PC-9 (cell line): Measurements from ENCODE around the gene SERAC1. TPM values are rescaled to one million over a fixed set of nuclear protein-coding genes. Genes with fewer than 3 reads are reported as not detected.

ENCODE experiments used
- BruUV-seq: library from RNA; stranded (reverse); fragments of 400-500 nt; replicated peaks from 2 replicates; lab custom pipeline; 2021; lab: Mats Ljungman, UMichigan
- CTCF ChIA-PET: fragments of 300-600 bp; sonication (Branson Sonifier 250); formaldehyde crosslinking; loops from one replicate; lab custom pipeline; 2022; ENCODE audit warnings: antibody characterized with exemption; lab: Charles Lee
- POLR2A ChIA-PET: fragments of 300-600 bp; sonication (Branson Sonifier 250); formaldehyde crosslinking; loops from one replicate; lab custom pipeline; 2022; ENCODE audit warnings: antibody characterized with exemption; ENCODE audit not compliant: unreplicated experiment; lab: Charles Lee
- DNase-seq, 2 experiments: peaks; one replicate each; pipeline versions ENCODE4 v3.0.0 to v3.0.0-alpha.2; 2015 to 2022; ENCODE audit warnings: mixed read lengths in 1 of 2
- H2AFZ ChIP-seq: fragments of 200-600 bp; sonication (generic); 2 replicates; pipeline ENCODE4 v1.8.1; 2017; ENCODE audit warnings: antibody characterized with exemption
- H3F3A ChIP-seq: fragments of 200-600 bp; sonication (generic); 2 replicates; pipeline ENCODE4 v1.8.1; 2017; ENCODE audit warnings: antibody characterized with exemption, mild to moderate bottlenecking, low read depth; ENCODE audit not compliant: insufficient read depth
- H3K27ac ChIP-seq: fragments of 200-600 bp; sonication (generic); 2 replicates; pipeline ENCODE4 v1.6.1; 2016; ENCODE audit warnings: mixed run types
- H3K27me3 ChIP-seq: fragments of 200-600 bp; sonication (generic); 2 replicates; pipeline ENCODE4 v1.6.1; 2016; ENCODE audit warnings: low read depth, mixed run types; ENCODE audit not compliant: insufficient read depth
- H3K36me3 ChIP-seq: fragments of 200-600 bp; sonication (generic); 2 replicates; pipeline ENCODE4 v1.6.1; 2016; ENCODE audit warnings: low read depth, mixed run types
- H3K4me1 ChIP-seq: fragments of 200-600 bp; sonication (generic); replicated peaks from 2 replicates; pipeline ENCODE4 v1.6.1; 2016; ENCODE audit warnings: mixed run types; ENCODE audit not compliant: insufficient read depth
- H3K4me2 ChIP-seq: fragments of 200-600 bp; sonication (generic); 2 replicates; pipeline ENCODE4 v1.6.1; 2017; ENCODE audit warnings: mixed run types
- H3K4me3 ChIP-seq: fragments of 200-600 bp; sonication (generic); 2 replicates; pipeline ENCODE4 v1.6.1; 2016; ENCODE audit warnings: mixed run types
- H3K79me2 ChIP-seq: fragments of 200-600 bp; sonication (generic); 2 replicates; pipeline ENCODE4 v1.6.1; 2017; ENCODE audit warnings: low read depth, mixed run types
- H3K9me2 ChIP-seq: fragments of 200-600 bp; sonication (generic); 2 replicates; pipeline ENCODE4 v1.8.1; 2017; ENCODE audit warnings: mild to moderate bottlenecking; ENCODE audit not compliant: insufficient read depth
- H3K9me3 ChIP-seq: fragments of 200-600 bp; sonication (generic); 2 replicates; pipeline ENCODE4 v1.8.1; 2016; ENCODE audit warnings: low read depth; ENCODE audit not compliant: insufficient read depth
- H4K20me1 ChIP-seq: fragments of 200-600 bp; sonication (generic); 2 replicates; pipeline ENCODE4 v1.8.1; 2017; ENCODE audit not compliant: insufficient read depth
- EZH2 ChIP-seq: fragments of 200-600 bp; sonication (generic); IDR thresholded peaks from 2 replicates; pipeline ENCODE4 v1.8.0; 2017; ENCODE audit warnings: antibody characterized with exemption, low read depth
- intact Hi-C: fragments of 100-400 bp; cut with micrococcal nuclease; formaldehyde crosslinking; loops from one replicate; pipeline ENCODE4 v1.10.0; 2022; ENCODE audit not compliant: unreplicated experiment
- total RNA-seq: library from RNA; stranded (reverse); gene quantifications from 2 replicates; pipeline ENCODE4 v1.2.3, GENCODE V29; 2021
- TF ChIP-seq, protein P1 (sequence below): fragments of 200-600 bp; sonication (generic); conservative IDR thresholded peaks from 2 replicates; pipeline ENCODE4 v1.6.1; 2017; ENCODE audit warnings: mixed run types, antibody characterized with exemption, mild to moderate bottlenecking, moderate library complexity

The SERAC1 gene
- total RNA-seq, 1 experiment from 2014 or later, result 4.9 TPM

GRCh38 chr6:158095031-158095430, 73.0 kb downstream of the SERAC1 start:
- peaks cover 7% of the 10 kb centered on the region; the same call in 1 of the 2 replicates for H3F3A ChIP-seq
- H4K20me1 ChIP-seq, result no peaks in the 10 kb centered on the region; the same call in 1 of the 2 replicates
- peaks cover 28% of the 10 kb centered on the region for H3K36me3 ChIP-seq
- intact Hi-C loops, result no loop called here
- H3K79me2 ChIP-seq, result no peaks in the 10 kb centered on the region
- no peaks in the 10 kb centered on the region for H3K9me3 ChIP-seq
- POLR2A ChIA-PET, result no interaction called here
- H3K4me2 ChIP-seq, result no peak overlapping the region
- no peak overlapping the region for H3K27ac ChIP-seq
- no peaks in the 10 kb centered on the region for H3K9me2 ChIP-seq
- no peak overlapping the region for H3K4me3 ChIP-seq
- H3K4me1 ChIP-seq, result no peaks in the 10 kb centered on the region
- DNase-seq, result no peak
- H2AFZ ChIP-seq, result no peak overlapping the region
- no TSS peak for BruUV-seq
- CTCF ChIA-PET, result no interaction called here
- H3K27me3 ChIP-seq, result no peaks in the 10 kb centered on the region
- no peak for TF ChIP-seq EZH2
- TF ChIP-seq, protein P1, sequence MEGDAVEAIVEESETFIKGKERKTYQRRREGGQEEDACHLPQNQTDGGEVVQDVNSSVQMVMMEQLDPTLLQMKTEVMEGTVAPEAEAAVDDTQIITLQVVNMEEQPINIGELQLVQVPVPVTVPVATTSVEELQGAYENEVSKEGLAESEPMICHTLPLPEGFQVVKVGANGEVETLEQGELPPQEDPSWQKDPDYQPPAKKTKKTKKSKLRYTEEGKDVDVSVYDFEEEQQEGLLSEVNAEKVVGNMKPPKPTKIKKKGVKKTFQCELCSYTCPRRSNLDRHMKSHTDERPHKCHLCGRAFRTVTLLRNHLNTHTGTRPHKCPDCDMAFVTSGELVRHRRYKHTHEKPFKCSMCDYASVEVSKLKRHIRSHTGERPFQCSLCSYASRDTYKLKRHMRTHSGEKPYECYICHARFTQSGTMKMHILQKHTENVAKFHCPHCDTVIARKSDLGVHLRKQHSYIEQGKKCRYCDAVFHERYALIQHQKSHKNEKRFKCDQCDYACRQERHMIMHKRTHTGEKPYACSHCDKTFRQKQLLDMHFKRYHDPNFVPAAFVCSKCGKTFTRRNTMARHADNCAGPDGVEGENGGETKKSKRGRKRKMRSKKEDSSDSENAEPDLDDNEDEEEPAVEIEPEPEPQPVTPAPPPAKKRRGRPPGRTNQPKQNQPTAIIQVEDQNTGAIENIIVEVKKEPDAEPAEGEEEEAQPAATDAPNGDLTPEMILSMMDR, result no peak

GRCh38 chr6:158092806-158093205, 75.3 kb downstream of the SERAC1 start:
- H2AFZ ChIP-seq, result no peak overlapping the region
- CTCF ChIA-PET, result interaction anchor here (0.7 kb wide), 1 partner anchor 16 kb away, joined by 3 read pairs; no protein-coding TSS in a partner anchor

DNA sequence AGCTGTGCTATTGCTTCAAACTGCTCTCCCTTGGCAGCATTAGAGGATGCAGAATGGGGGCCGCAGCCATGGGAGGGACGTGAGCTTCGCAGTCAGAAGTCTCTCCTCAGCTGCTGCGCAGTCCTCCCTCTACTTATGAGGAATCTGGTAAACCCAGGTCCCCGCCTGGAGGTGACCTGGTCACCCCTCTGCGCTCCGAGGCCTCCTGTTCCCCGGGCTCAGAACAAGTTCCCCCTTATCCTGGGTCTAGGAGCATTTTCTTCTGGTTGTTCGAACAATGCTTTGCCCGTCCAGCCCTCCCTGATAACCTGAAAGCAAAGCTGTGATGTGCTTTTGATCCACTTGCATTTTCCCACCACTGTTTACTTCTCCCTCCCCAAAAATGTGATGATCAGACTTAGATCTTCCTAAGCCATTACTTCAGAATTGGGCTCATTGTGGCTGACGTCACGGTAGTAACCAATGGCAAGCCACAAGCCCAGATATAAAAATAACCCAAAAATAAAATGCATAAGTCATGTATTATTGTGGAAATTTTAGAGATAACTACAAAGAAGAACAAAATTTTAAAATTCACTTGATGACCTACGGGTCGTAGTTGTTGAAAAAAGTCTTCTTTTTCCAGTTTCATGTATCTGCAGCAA, 80.7 kb downstream of the SERAC1 start:
- Histone ChIP-seq H3K9me3 (no peaks in the 10 kb centered on the region), H4K20me1 (no peaks in the 10 kb centered on the region; the same call in 1 of the 2 replicates), H3K27ac (no peak overlapping the region), H3K4me1 (no peaks in the 10 kb centered on the region), H3F3A (no peaks in the 10 kb centered on the region), H3K4me2 (no peak overlapping the region), H3K79me2 (no peaks in the 10 kb centered on the region), H3K36me3 (peaks cover 3% of the 10 kb centered on the region; the same call in 1 of the 2 replicates), H2AFZ (no peak overlapping the region), H3K4me3 (no peak overlapping the region), H3K27me3 (no peaks in the 10 kb centered on the region), H3K9me2 (no peaks in the 10 kb centered on the region)
- DNase-seq, result no peak
- TF ChIP-seq, protein P1, result no peak
- TF ChIP-seq EZH2, result no peak
- intact Hi-C loops, result no loop called here
- POLR2A ChIA-PET, result no interaction called here
- CTCF ChIA-PET, result no interaction called here
- no TSS peak for BruUV-seq

More at GRCh38 chr6:158092806-158093205, 75.3 kb downstream of the SERAC1 start:
- TF ChIP-seq, protein P1, result no peak
- TF ChIP-seq EZH2, result no peak
- POLR2A ChIA-PET, result no interaction called here
- no peak for DNase-seq
- Histone ChIP-seq H3K79me2 (no peaks in the 10 kb centered on the region), H3K4me2 (no peak overlapping the region), H4K20me1 (no peaks in the 10 kb centered on the region; the same call in 1 of the 2 replicates), H3F3A (peaks cover 7% of the 10 kb centered on the region; the same call in 1 of the 2 replicates), H3K4me1 (no peaks in the 10 kb centered on the region), H3K4me3 (no peak overlapping the region), H3K9me3 (no peaks in the 10 kb centered on the region), H3K9me2 (no peaks in the 10 kb centered on the region), H3K27ac (no peak overlapping the region), H3K36me3 (peaks cover 27% of the 10 kb centered on the region), H3K27me3 (no peaks in the 10 kb centered on the region)
- no TSS peak for BruUV-seq
- intact Hi-C loops, result no loop called here
